Measurements from ENCODE around the gene STPG1.

Gene STPG1

DNA sequence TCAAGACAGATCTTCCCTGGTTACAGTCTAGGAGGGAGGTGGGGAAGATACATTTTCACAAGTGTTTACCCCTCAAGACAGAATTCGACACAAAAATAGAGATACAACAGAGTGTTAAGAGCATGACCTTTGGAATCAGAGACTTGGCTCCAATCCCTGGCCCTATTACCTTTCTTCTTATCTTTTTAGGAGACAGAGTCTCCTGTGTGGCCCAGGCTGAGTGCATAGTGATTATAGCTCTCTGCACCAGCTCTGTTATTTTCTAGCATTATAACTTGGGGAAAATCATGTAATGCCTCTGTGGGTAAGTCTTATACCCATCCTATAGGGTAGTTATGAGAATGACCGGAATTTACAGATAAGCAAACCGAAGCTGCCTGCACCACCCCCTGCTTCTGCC lies 11.9 kb upstream of the STPG1 start:
- TF ChIP-seq, protein P1, sequence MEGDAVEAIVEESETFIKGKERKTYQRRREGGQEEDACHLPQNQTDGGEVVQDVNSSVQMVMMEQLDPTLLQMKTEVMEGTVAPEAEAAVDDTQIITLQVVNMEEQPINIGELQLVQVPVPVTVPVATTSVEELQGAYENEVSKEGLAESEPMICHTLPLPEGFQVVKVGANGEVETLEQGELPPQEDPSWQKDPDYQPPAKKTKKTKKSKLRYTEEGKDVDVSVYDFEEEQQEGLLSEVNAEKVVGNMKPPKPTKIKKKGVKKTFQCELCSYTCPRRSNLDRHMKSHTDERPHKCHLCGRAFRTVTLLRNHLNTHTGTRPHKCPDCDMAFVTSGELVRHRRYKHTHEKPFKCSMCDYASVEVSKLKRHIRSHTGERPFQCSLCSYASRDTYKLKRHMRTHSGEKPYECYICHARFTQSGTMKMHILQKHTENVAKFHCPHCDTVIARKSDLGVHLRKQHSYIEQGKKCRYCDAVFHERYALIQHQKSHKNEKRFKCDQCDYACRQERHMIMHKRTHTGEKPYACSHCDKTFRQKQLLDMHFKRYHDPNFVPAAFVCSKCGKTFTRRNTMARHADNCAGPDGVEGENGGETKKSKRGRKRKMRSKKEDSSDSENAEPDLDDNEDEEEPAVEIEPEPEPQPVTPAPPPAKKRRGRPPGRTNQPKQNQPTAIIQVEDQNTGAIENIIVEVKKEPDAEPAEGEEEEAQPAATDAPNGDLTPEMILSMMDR (IDR thresholded peaks at IDR 0.05; ENCODE audit: extremely low read depth, missing control alignments), result no peak
- DNase-seq (ENCODE audit: low spot score), result no peak

DNA sequence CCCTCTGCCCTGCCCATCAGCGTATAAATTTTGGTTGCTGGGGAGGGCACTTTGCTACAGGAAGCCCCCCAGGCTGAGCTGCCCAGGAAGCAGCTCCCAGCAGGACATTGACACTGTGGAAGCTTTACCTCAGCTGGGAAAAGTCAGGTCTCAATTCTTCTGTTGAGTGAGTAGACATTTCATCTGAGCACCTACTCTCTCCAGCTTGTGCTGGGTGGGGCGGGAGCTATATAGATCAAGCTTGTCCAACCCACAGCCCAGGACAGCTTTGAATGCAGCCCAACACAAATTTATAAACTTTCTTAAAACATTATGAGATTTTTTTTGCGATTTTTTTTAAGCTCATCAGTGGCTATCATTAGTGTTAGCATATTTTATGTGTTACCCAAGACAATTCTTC lies 11.4 kb upstream of the STPG1 start:
- TF ChIP-seq, protein P1 (IDR thresholded peaks at IDR 0.05; ENCODE audit: extremely low read depth, missing control alignments), result no peak
- DNase-seq (ENCODE audit: low spot score), result no peak

DNA sequence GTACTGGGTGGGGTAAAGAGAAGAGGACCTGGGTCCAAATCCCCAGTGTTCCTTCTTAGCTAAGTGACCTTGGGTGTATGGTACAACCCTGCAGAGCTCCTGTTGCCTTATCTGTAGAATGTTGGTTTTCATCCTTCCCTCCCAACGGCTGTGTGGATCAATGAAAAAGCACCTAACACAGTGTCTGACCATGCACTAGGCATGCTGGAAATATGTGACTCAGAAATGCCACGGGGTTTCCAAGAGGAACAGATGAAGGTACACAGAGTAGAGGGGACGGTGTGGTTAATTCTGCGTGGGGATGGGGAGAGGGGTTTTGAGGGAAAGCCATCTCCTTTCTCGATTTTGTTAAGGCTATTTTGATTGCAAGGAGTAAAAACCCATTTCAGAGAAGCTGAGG lies 10.6 kb upstream of the STPG1 start:
- TF ChIP-seq, protein P1 (IDR thresholded peaks at IDR 0.05; ENCODE audit: extremely low read depth, missing control alignments), result no peak
- DNase-seq (ENCODE audit: low spot score), result no peak

DNA sequence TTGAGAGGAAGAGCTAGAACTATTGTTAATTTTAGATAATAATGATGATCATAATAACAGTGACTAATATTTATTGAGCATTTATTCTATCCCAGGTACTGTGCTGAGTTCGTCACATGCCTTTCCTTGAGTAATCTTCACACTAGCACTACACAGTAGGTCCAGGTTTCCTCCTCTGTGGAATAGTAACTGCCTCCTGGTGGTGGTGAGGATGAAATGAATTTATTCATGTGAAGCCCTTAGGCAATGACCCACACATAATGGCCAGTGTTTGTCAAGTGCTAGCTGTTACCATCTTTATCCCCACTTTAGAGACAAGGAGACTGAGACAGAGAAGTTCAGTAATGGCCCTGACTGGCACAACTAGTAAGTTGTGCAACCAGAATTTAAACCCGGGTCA lies 7.9 kb upstream of the STPG1 start:
- no peak for DNase-seq (ENCODE audit: low spot score)
- TF ChIP-seq, protein P1 (IDR thresholded peaks at IDR 0.05; ENCODE audit: extremely low read depth, missing control alignments), result no peak

DNA sequence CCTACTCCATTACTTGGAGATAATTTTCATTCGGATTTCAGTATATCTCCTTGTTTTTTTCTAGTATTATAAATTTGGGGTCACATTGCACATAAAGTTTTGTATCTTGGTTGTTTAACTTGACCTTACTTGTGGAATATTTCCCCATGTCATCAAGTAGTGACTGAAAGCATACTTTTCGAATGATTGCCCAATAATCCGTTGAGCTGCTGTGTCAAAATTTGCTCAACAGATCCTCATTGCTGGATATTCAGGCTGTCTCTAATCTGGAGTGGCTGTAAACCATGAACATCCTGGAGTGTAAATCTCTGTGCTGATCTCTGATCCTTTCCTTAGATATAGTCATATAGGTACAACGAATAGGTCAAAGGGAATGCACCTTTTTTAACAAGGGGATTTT lies 7.0 kb upstream of the STPG1 start:
- TF ChIP-seq, protein P1 (IDR thresholded peaks at IDR 0.05; ENCODE audit: extremely low read depth, missing control alignments), result no peak
- DNase-seq (ENCODE audit: low spot score), result no peak

DNA sequence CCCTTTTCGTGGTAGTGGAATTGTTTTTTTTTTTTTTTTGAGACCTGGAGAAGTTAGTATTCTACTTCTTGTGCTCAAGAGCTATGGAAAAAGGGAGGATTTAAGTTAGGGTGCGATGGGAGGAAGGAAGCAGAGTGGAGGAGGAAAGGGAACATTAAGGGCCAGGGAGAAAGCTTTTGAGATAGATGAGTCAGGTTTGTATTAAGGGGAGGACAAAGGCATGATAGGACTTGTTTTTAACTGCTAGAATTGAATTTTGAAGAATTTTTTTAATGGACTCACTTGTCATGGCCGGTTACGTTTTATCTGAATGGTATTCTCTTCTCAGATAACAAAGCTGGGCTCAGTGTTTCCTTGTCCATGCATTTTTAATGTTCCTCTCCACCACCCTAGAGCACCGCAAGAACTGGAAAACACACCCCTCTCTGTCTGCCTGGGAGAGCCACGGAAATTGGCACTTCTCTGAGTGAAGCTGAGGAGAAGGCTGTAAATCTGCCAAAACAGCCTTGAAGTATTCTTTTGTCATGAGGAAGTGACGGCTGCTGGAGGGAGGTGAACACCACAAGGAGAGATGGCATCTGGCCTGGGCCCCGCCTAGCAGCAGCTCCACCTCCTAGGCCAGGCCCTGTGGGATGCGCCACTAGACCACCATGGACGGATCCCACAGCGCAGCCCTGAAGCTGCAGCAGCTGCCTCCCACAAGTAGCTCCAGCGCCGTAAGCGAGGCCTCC lies 5.5 kb upstream of the STPG1 start:
- no peak for DNase-seq (ENCODE audit: low spot score)
- TF ChIP-seq, protein P1 (IDR thresholded peaks at IDR 0.05; ENCODE audit: extremely low read depth, missing control alignments), result no peak

DNA sequence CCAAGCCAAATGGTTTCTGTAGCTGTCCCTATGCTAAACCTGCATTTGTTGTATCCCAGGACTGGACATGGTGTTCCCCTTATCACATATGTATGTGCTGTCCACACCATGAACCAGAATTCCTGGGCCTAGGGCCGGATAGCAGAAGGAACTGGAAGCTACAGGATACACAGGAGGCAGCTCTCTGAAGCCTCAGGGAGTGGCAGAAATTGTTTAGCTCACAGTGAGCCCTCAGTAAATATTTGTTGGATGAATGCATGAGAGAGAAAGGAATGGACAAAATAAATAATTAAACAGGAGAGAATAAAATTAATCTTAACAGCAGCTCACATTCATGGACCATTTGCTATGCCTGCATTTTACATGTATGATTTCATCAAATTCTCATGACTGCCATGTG lies 4.1 kb upstream of the STPG1 start:
- no peak for DNase-seq (ENCODE audit: low spot score)
- TF ChIP-seq, protein P1 (IDR thresholded peaks at IDR 0.05; ENCODE audit: extremely low read depth, missing control alignments), result no peak
